Measurements from ENCODE around the gene PTRHD1.

PTRHD1 gene

DNA sequence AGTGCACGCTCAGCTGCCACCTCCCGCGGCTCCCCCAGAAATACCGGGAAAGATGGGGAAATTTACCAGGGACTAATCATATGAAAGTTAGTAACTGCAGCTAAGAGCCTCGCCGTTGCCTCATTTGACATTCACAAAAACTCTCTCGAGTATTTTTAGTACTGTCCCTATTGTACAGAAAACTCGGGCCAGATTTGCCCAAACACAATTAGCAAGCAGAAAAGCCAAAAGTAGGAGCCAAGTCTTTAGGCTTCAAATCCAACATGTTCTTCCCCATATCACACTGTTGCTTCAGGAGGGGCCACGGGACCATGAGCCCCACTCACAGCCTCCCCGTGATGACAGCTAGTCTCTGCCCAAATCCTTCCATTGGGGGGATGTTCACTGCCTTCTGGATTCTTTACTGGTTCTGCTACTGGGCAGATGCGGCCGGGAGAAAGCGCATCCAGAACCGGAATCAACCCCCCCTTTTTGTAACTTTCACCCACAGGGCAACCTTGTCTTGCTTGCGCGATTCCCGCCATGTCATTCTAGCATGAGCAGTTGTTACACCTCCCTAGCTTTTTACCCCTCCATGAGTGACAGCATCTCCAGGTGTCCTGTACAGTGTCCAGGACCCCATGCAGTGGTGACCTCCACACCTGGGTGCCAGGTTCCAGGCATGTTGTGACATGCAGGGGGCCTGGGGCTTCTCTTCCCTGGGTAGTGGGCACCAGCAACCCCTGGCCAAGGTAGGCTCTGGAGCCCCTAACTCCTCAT is 35.2 kb upstream of the PTRHD1 start:
- no peak for DNase-seq

DNA sequence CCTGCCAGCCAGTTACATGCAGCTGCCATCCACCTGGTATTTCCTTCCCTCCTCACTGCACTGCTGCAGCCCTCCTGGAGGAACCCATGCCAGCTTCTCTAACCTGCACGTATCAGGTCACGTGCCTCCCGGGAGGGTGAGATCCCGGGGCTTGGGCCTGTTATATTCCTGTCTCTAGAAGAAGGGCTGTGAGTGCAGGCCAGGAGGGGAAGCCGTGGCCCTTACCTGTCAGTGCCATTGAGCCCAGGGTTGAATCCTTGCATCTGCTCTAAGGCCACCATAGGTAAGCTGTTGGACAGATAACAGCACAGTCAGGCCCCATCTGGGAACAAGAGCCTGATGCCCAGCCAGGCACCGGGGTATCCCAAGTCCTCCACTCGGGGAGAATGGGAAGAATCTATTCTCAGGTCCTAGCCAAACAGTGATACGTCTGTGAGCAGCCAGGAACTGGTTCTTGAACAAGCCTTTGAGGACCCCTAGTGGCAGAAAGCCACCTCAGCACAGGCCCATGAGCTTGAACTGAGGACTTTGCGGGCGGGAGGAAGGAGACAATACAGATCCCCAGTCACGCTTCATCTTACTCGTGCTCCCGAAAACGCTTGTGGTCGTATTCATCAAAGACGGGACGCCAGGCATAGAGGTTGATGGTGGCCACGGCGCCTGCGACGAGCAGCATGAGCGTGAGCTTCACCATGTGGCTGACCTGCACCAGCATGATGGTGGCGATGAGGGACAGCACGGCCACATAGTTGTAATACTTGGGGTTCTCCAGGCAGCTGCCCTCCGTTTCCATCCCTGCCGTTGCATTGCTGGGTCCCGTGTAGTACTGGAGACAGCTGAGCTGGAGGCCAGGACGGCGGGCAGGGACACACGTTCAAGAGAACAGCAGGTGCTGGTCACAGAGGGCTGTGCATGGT is 34.4 kb upstream of the PTRHD1 start:
- peak; percentile 67 for DNase-seq

DNA sequence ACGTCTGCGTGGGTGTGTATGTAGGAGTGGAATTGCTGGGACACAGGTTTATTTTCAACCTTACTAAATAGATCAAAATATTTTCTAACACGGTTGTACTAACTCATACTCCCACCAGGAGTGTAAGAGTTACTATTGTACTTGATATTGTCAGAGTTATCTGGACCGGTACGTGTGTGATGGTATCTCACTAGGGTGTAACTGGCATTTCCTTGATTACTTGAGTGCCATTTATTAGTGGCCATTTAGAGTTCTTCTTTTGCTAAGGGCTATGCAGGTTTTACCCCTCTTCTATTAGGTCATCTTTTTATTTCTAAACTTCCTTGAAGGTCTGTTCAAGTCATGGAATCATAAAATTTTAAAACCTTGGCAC is 33.6 kb upstream of the PTRHD1 start:
- no peak for DNase-seq

DNA sequence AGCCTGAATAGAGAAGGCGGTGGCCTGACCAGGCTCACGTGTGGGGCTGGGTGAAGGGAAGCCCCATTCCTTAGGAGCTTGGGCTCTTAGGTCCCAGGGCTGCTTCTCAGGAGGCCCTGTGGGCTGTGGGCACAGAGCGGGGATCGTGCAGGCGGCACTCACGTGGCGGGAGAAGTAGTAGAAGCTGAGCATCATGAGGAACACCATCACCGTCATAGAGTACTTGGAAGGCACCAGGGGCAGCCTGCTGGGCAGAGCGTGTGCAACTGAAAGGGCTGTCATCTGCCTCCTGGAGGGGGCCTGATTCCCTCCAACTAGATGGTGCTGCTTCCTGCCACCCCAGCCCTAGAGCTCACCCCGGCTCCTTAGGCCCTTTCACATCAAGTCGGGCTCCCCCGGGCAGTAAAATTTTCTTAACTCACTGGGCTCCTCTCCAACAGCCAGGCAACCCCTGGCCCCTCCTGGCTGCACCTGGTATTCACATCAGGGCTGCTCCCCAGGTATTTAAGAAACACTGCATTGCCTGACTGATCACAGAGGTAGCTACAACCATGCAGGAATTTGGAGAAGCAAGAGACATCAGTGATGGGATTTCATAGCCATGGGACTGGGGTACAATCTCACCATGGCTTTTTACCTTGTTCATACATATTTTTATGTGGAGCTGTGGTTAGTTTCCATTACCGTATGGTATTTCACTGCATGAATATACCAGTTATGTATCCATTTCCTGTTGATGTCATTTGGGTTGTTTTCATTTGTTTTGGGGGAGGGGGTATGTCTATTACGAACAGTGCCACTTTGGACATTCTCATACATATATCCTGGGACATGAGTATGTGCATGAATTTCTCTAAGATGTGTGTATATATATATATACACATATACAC is 32.9 kb upstream of the PTRHD1 start:
- DNase-seq: no peak

DNA sequence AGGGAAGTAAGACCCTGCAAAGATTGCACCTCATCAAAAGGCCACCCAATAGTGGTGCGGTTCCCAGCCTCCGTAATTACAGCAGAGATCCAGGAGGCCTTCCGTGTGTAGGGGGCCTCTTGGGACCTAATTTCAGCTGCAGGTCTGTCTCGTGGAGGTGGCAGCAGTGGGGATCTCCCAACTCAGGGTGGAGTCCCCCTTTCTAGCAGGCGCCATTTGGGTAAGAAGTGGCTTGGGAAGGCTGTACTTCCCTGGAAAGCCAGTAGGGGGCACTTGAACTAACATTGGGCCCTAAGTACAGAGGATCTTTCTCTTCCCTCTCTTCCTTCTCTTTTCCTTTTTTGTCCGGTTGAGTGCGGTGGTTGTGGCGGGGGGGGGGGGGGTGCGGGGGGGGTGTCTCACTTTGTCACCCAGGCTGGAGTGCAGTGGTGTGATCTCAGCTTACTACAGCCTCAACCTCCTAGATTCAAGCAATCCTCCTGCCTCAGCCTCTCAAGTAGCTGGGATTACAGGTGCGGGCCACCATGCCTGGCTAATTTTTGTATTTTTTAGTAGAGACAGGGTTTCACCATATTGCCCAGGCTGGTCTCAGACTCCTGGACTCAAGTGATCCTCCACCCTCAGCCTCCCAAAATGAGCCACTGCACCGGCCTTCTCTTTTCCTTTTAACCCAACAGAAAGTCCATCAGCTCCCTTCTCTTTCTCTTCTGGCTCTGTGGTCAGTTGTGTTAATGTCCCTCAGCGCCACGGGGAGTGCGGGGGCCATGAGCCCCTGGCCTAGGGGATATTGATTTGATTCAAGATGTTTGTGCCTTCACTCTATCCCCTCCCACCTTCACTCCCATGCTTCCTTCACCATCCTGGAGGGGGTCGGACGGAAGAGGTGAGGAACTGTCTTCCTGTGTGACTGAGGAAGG is 32.0 kb upstream of the PTRHD1 start:
- DNase-seq: peak; percentile 28

DNA sequence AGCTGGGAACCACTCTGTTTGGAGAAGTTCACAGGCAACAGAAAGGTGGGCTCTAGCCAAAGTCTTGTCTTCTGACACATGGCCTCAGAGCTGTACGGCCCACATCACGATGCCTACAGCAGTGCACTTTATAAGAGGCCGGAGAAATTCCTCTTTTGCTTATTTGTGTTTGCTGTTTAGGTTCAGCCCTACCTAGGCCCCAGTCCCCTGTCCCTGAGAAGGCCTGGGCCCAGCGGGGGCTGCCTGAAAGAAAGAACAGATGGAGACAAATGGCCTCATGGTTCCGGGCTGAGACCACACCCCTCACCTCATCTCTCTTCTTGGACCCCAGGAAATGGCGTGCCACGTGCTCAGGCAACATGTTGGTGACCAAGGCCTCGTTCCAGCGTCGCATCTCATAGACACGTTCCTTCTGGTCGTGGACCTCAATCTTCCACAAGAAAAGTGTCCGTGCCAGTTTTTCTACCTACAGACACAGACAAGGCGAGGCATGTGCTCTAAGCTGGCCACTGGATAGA is 30.9 kb upstream of the PTRHD1 start:
- no peak for DNase-seq

DNA sequence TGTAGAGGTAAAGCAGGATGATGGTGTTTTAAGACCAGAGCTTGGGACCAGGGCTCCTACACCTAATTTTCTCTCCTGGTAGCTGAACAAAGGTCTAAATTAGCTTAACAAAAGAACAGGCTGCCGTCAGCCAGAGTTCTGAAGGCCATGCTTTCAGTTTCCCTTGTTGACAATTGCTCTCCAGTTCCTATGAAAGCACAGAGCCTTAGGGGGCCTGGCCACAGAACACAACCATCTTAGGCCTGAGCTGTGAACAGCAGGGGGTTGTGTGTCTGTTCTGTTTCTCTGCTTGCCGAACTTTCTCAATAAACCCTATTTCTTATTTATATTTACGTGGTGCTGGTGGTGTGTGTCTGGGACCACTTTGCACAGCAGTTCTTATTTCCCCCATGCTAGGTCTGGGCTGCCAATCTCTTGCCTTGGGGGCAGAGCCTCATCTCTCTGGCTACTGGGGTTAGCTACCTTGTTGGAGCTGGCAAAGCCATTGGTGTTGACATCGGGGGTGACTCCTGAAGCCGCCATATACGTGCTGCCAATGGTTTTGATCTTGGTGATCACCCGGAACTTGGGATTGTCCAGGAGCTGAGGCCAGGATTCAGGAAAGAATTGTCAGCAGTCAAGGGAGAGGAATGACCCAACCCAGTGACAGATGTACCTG is 29.0 kb upstream of the PTRHD1 start:
- no peak for DNase-seq

DNA sequence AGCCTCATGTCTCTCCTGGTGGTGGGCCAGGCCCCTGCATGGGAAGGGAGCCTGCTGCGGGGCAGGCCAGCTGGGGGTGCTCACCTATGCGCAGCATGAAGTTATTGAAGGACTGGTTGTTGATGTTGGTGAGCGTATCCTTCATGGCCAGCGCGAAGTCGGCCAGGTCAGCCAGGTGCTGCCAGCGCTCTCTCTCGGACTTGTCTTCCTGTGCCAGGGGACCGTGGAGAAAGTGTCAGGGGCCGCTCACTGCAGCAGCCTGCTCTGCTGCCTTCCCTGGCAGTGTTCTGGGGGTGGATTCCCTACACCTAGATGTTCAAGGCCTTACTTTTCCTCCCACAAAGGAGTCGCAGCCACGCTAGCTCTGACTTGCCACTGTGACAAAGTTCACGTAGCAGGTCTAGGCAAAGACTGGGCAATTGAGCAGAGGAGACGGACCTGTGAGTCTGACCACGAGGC is 28.3 kb upstream of the PTRHD1 start:
- no peak for DNase-seq

DNA sequence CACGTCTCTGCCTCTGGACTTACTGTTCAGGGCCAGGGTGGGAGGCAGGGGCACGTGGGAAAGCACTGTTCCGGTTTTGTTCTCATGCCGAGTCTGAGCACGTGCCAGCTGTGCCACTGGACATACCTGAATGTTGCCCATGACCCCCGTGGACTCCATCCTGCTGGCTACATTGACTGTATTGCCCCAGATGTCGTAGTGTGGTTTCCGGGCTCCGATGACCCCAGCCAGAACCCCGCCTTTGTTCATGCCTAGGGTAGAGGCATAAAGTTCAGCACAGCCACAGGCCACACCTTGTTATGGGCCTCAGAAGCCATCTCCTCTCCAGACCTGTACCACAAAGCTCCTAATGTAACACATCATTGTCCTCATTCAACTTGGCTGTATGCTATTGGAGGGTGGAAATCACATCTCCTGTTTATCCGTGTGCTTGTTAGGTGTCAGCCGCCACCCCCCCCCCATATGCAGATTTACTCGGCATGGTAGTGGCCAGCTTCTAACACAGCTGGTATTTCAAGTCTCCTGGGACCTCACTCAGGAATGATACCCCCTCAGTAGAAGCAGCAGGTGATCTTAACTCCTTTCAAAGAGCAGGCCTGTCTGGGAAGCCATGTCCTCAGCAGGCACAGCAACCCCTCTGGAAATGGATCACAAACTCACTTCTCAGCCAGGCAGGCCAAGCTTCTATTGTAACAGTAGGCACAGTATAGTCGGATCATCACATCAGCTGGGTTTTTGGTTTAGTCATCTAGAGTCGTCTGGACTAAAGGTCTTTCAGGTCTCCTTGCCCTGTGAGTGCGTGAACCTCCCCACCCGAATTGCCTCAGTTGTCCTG is 27.6 kb upstream of the PTRHD1 start:
- DNase-seq: no peak

DNA sequence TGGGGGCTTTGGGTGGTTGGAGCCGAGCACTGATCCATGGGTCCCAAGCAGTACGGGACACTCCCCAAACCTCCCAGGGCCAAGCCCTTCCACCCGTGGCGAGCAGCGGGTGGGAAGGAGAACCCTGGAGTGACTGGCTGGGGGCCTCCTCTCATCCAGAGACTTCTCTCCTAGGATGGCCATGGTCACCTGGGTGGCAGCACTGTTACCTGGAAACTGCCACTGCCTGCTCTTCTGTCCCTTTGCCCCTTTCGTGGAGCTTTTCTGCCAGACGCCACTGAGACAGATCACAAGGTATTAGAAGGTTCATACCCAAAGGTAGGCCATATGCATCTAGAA is 27.0 kb upstream of the PTRHD1 start:
- no peak for DNase-seq

DNA sequence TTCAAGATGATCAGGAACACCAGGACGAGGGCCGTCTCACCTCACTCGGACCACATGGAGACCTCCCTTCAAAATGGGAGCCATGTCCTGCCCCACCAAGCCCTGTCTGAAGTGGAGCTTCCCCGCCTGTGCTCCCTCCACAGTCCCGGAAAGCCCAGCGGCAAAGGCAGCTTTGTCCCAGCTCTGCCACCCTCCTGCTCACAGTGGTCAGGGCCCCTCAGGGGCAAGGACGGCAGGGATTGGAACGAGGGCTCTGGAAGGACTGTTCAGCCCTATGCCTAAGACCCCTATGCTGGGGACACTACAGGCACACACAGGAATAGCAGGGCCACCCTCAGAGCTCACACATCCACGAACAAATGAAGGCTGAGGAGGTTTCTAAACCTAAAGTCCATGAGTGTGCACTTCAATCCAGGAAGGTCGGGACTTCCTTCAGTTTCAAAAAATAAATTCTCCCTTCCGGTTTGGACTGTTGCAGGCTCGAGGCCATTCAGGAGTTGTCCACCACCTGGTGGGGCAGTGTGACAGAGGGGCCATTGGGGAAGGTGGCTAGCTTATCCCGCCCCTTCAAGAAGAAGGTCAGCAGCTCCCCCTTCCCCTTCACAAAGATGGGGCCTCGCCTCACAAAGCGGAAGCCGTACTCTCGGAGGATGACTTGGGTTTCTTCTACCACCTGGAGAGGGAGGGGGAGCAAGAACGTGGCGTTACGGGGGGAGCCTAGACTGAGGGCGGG is 26.4 kb upstream of the PTRHD1 start:
- DNase-seq: no peak

DNA sequence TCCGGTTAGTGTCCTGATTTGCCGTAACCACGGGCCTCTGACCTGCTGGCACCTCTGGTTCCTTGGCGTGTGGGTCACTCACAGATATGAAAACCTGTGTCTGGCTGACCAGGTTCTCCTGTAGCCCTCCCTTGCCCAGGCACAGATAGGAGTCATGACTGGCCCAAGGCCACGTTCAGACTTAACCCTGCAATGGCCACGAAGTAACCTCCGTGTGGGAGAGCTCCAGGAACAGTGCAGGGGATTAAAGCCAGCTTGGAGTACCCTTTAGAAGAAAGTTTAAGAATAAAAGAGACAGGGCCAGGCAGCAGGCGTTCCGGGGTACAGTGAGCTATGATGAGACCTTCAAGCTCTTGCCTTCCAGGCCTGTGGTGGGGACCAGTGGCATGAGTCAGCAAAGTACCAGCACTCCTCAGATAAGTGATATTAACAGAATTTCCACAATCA is 25.6 kb upstream of the PTRHD1 start:
- no peak for DNase-seq

DNA sequence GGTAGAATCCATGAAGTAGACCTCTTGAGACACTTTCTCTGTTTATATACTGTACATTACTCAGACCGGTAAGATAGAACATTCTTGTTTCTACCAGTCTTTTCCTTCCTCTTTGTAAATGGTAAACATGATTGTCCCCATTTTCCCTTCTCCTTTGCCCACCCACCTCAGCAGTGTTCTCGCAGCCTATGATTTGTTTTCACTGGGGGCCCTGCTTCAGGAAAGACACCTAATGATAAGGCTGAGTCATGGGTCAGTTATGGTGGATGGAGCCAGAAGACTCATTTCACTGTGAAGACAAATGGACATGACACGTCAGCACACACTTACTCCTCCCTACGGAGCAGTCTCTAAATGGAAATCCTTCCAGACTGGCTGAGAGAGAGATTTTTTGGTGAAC is 23.7 kb upstream of the PTRHD1 start:
- no peak for DNase-seq

DNA sequence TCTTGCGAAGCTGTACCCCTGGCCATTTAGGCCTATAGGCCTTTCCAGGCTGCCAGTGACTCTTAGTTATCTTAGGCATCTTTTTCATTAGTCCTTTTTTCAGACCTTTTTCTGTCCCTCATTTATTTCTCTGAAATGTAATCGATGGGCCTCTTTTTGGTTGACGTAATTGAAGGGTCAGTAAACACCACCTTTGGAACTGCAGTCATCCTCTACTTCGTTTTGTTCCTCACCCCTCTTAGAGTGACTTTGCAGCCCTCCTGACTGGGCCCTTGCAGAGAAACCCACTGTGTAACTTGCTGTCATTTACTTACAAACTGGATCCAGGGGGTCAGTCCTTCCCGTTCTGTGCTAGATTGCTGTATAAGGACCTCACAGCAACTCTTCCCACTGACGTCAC is 23.2 kb upstream of the PTRHD1 start:
- DNase-seq: no peak

DNA sequence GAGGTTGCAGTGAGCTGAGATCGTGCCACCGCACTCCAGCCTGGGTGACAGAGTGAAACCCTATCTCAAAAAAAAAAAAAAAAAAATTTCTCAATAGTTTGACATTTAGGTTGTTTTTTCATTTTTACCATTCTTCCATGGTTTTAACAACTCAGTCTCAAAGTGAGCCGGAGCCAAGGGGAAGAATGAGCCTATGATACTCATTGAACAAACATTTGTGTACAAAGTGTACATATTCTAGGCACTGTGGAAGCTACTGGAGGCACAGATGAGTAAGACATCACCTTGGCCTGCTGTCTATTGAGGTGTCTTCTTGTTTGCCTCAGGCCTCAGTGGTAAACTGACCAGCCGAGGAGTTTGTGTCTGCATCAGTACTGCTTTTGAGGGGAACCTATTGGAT is 22.0 kb upstream of the PTRHD1 start:
- no peak for DNase-seq

DNA sequence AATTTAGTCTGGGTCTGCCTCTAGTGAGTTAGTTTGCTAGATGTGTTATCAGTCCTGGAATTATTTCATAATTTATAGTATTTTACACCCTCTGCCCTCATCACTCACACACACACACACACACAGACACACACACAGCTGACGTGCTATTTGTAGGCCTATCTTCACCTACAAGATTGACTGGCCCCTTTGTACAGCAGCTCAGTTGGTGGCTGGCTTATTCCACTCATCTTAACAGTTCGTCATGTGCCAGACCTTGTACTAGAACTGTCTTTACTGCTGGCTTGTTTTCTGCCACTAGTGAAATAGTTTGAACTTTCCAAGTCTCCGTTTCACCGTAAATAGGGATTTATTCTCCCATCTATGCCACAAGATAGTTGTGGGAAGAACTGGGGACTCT is 21.3 kb upstream of the PTRHD1 start:
- no peak for DNase-seq

DNA sequence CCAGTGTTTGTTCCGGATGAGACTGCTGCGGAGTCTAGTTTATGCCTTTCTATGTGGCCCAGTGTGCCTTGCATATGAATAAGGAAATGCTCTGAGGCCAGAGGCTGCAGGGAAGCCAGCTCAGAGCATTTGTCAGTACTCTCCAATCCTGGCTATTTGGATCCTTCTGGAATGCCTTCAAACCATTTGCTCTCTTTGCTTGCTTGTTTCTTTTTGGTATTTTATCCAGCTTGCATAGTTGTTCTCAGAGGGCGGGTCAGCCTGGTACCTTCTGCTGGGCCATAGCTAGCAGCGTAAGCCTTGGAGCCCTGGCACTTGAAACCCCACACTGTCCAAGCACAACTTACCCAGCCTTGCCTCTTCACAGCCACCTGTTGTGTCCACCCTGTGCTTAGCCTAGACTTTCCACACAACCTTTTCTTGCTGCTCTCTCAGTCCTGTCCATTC is 20.5 kb upstream of the PTRHD1 start:
- no peak for DNase-seq

DNA sequence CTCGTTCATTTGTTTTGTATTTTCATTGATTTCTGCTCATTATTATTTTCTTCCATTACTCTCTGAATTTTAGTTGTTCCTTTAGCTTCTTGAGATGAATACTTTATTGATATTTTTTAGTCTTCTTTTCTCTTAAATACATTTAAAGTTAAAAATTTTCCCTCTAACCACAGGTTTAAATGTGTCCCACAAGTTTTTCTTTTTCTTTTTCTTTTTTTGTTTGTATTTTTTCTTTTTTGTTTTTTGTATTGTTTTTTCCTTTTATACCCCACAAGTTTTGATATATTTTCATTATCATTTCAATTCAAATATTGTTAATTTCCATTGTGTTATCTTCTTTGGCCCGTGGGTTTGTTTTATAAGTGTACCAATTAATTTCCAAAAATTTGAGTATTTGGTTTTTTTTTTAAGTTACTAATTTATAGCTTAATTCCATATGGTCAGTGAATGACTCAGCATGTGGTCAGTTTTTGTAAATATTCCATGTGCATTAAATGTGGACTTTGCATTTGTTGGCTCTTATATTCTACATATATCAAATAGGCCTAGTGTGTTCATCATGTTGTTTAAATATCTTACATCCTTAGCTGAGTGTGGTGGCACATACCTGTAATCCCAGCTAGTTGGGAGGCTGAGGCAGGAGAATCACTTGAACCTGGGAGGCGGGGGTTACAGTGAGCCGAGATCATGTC is 16.3 kb upstream of the PTRHD1 start:
- no peak for DNase-seq

DNA sequence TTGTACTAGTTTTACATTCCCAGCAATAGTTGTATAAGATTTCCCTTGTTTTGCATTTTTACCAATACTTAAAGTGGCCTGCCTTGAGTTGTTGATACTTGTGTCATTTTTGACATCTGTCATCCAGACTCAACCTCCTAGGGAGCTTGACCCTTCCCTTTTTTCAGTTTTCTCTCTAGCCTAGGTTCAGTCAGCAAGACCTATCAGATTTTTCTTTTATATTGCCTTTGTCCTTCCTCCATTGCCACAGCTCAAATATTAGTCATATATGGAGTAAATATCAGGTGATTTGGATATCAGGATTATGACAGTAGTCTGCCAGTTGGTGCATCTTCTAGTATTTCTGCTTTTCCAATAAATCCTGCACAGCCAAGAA is 13.5 kb upstream of the PTRHD1 start:
- DNase-seq: no peak

All from activated CD4-positive, alpha-beta T cell treated with anti-CD3 and anti-CD28 coated beads, Interleukin-2, amount 50 U/mL, for 1 hour (primary cell).